Peyer's patch (tissue), 4 donors: ENCODE data around the gene SNX9. TPM values are rescaled to one million over a fixed set of nuclear protein-coding genes. Genes with fewer than 3 reads are reported as not detected.

Experiments
- DNase-seq, 3 donors: peaks; one replicate each; pipeline ENCODE4 v3.0.0-alpha.2; 2017 to 2019
- H3K27ac ChIP-seq, 4 donors: fragments of 200-600 bp; sonication (generic); one replicate each; pipeline ENCODE4 v1.5.1; 2016 to 2019
- H3K27me3 ChIP-seq, 2 donors: fragments of 200-600 bp; sonication (generic); one replicate each; pipeline ENCODE4 v1.5.1; 2019
- H3K36me3 ChIP-seq, 3 donors: fragments of 200-600 bp; sonication (generic); one replicate each; pipeline ENCODE4 v1.5.1; 2016 to 2019
- H3K4me1 ChIP-seq, 4 donors: fragments of 200-600 bp; sonication (generic); one replicate each; pipeline ENCODE4 v1.5.1; 2016 to 2019
- H3K4me3 ChIP-seq, 4 donors: fragments of 200-600 bp; sonication (generic); 1 replicate in 3 of 4; 2 replicates in 1 of 4; pipeline ENCODE4 v1.5.1; 2016 to 2019; ENCODE audit warnings: mild to moderate bottlenecking in 1 of 4
- H3K9me3 ChIP-seq, 4 donors: fragments of 200-600 bp; sonication (generic); one replicate each; pipeline ENCODE4 v1.5.1; 2016 to 2019; ENCODE audit warnings: mild to moderate bottlenecking in 1 of 4
- CTCF ChIP-seq, 6 experiments: fragments of 450-650 bp in 4 of 6; fragments of 200-600 bp in 2 of 6; sonication (generic) in 1 of 6; IDR thresholded peaks; one replicate each; pipeline ENCODE4 v1.5.1; 2017 to 2019; ENCODE audit warnings: antibody characterized with exemption in 6 of 6, mild to moderate bottlenecking in 3 of 6, moderate library complexity in 1 of 6
- POLR2A ChIP-seq, 2 donors: fragments of 450-650 bp; IDR thresholded peaks; one replicate each; pipeline ENCODE4 v1.5.1; 2017; ENCODE audit warnings: antibody characterized with exemption in 2 of 2, mild to moderate bottlenecking in 2 of 2, moderate library complexity in 2 of 2
- total RNA-seq, 4 donors: library from RNA; depleted of rRNA; stranded (reverse); fragments of >200 nt; gene quantifications; one replicate each; pipeline ENCODE4 v1.1.0, GENCODE V29; 2016

SNX9 gene
- total RNA-seq, 4 donors from 2014 or later: 49.8 to 59.1 (median 52.5) TPM

- no peak for DNase-seq
- peaks cover 0 to 15% (median 0%) of the 10 kb centered on the region in 3 donors for H3K36me3 ChIP-seq
- TF ChIP-seq POLR2A (IDR thresholded peaks at IDR 0.05) (no peak), CTCF (IDR thresholded peaks at IDR 0.05) (no peak)
- no peak overlapping the region for H3K4me3 ChIP-seq
- H3K9me3 ChIP-seq: no peaks in the 10 kb centered on the region
- no peaks in the 10 kb centered on the region for H3K4me1 ChIP-seq
- no peaks in the 10 kb centered on the region for H3K27me3 ChIP-seq
- H3K27ac ChIP-seq: no peak overlapping the region
These were observed 68.7 kb downstream of the SNX9 start for GRCh38 chr6:157891544-157892362.

- peaks cover 0 to 15% (median 0%) of the 10 kb centered on the region in 3 donors for H3K36me3 ChIP-seq
These were observed 69.4 kb downstream of the SNX9 start for GRCh38 chr6:157892363-157892877.

GRCh38 chr6:157893238-157893637 lies 70.2 kb downstream of the SNX9 start:
- peaks cover 0 to 16% (median 0%) of the 10 kb centered on the region in 3 donors for H3K36me3 ChIP-seq
- H3K9me3 ChIP-seq: no peaks in the 10 kb centered on the region
- no peak overlapping the region for H3K4me3 ChIP-seq
- no peak overlapping the region for H3K27ac ChIP-seq
- H3K27me3 ChIP-seq: no peaks in the 10 kb centered on the region
- no peak for TF ChIP-seq CTCF (IDR thresholded peaks at IDR 0.05)
- no peak for TF ChIP-seq POLR2A (IDR thresholded peaks at IDR 0.05)
- no peaks in the 10 kb centered on the region for H3K4me1 ChIP-seq
- DNase-seq: no peak

More at GRCh38 chr6:157892363-157892877, 69.4 kb downstream of the SNX9 start:
- Histone ChIP-seq H3K4me3 (no peak overlapping the region), H3K9me3 (no peaks in the 10 kb centered on the region), H3K27ac (no peak overlapping the region), H3K4me1 (no peaks in the 10 kb centered on the region), H3K27me3 (no peaks in the 10 kb centered on the region)
- no peak for TF ChIP-seq POLR2A (IDR thresholded peaks at IDR 0.05)
- TF ChIP-seq CTCF (IDR thresholded peaks at IDR 0.05): no peak
- no peak for DNase-seq

- no peaks in the 10 kb centered on the region for H3K9me3 ChIP-seq
- no peak overlapping the region for H3K4me3 ChIP-seq
- H3K4me1 ChIP-seq: no peaks in the 10 kb centered on the region
- no peak overlapping the region for H3K27ac ChIP-seq
- H3K36me3 ChIP-seq: peaks cover 0 to 32% (median 0%) of the 10 kb centered on the region in 3 donors
- no peak for DNase-seq
- no peaks in the 10 kb centered on the region for H3K27me3 ChIP-seq
- no peak for TF ChIP-seq CTCF (IDR thresholded peaks at IDR 0.05)
- TF ChIP-seq POLR2A (IDR thresholded peaks at IDR 0.05): no peak
These were observed 72.5 kb downstream of the SNX9 start for GRCh38 chr6:157895585-157895984.

- Histone ChIP-seq H3K27me3 (no peaks in the 10 kb centered on the region), H3K36me3 (peaks cover 0 to 37% (median 0%) of the 10 kb centered on the region in 3 donors), H3K27ac (no peak overlapping the region), H3K4me1 (no peaks in the 10 kb centered on the region), H3K4me3 (no peak overlapping the region), H3K9me3 (no peaks in the 10 kb centered on the region)
- DNase-seq: no peak
- no peak for TF ChIP-seq CTCF (IDR thresholded peaks at IDR 0.05)
- TF ChIP-seq POLR2A (IDR thresholded peaks at IDR 0.05): no peak
These were observed 73.9 kb downstream of the SNX9 start for GRCh38 chr6:157896932-157897331.
